ENCODE results near the gene HSPBAP1. TPM values are rescaled to one million over a fixed set of nuclear protein-coding genes. Genes with fewer than 3 reads are reported as not detected.

Gene HSPBAP1
- total and polyA plus RNA-seq, 11 donors, result 2.6 to 6.4 (median 3.7) TPM

GRCh38 chr3:122728756-122729514, 64.7 kb downstream of the HSPBAP1 start:
- Histone ChIP-seq H3K4me1 (no peaks in the 10 kb centered on the region), H3K9me3 (no peaks in the 10 kb centered on the region), H3K4me3 (no peak overlapping the region), H3K36me3 (peaks cover 0 to 59% (median 12%) of the 10 kb centered on the region in 9 donors), H3K27me3 (no peaks in the 10 kb centered on the region), H3K27ac (no peak overlapping the region)
- 94 to 96% (median 95%) methylated on average over 8 of the region's 8 CpGs for WGBS, 4 donors
- intact Hi-C loops (cut with DNase I), result no loop called here
- DNase-seq (peak in 1 of 5 donors; percentile 31), ATAC-seq (peak in 1 of 4 donors; percentile 38)
- no peak for TF ChIP-seq POLR2A (IDR thresholded peaks at IDR 0.05)
- TF ChIP-seq CTCF (IDR thresholded peaks at IDR 0.05), result no peak

- no peak for ATAC-seq
- intact Hi-C loops (cut with DNase I), result no loop called here
Observed at GRCh38 chr3:122728186-122728585, 65.4 kb downstream of the HSPBAP1 start.

GRCh38 chr3:122727766-122728165, 65.9 kb downstream of the HSPBAP1 start:
- H3K9me3 ChIP-seq, result no peaks in the 10 kb centered on the region

More at GRCh38 chr3:122728186-122728585, 65.4 kb downstream of the HSPBAP1 start:
- no peak overlapping the region for H3K4me3 ChIP-seq
- no peaks in the 10 kb centered on the region for H3K9me3 ChIP-seq
- H3K27me3 ChIP-seq, result no peaks in the 10 kb centered on the region
- H3K4me1 ChIP-seq, result no peaks in the 10 kb centered on the region
- 94 to 98% (median 96%) methylated on average over 3 of the region's 3 CpGs for WGBS, 4 donors
- no peak for TF ChIP-seq CTCF (IDR thresholded peaks at IDR 0.05)
- peaks cover 0 to 59% (median 14%) of the 10 kb centered on the region in 9 donors for H3K36me3 ChIP-seq
- no peak overlapping the region for H3K27ac ChIP-seq
- no peak for DNase-seq

More at GRCh38 chr3:122727766-122728165, 65.9 kb downstream of the HSPBAP1 start:
- Histone ChIP-seq H3K27ac (no peak overlapping the region), H3K27me3 (no peaks in the 10 kb centered on the region), H3K36me3 (peaks cover 0 to 59% (median 14%) of the 10 kb centered on the region in 9 donors), H3K4me1 (no peaks in the 10 kb centered on the region), H3K4me3 (no peak overlapping the region)
- ATAC-seq (no peak), DNase-seq (no peak)
- WGBS, 4 donors, result 95 to 96% (median 96%) methylated on average over 9 of the region's 9 CpGs
- intact Hi-C loops (cut with DNase I), result no loop called here
- TF ChIP-seq CTCF (IDR thresholded peaks at IDR 0.05) (no peak), POLR2A (IDR thresholded peaks at IDR 0.05) (no peak)

Data from heart left ventricle (tissue), 16 donors.